Large intestine (tissue), 3 donors: ENCODE results near the gene SETD3. TPM values are rescaled to one million over a fixed set of nuclear protein-coding genes. Genes with fewer than 3 reads are reported as not detected.
A peak's percentile ranks its signal among the peaks of the same experiment; 100 is the strongest.

ENCODE experiments used
- DNase-seq, 2 donors: peaks; one replicate each; pipeline versions ENCODE4 v3.0.0 to v3.0.0-alpha.2; 2013
- H3K27ac ChIP-seq: one replicate; pipeline ENCODE4 v1.5.1; 2013; ENCODE audit warnings: low read length
- H3K27me3 ChIP-seq: 2 replicates; pipeline ENCODE4 v1.6.1; 2013; ENCODE audit warnings: low read length; ENCODE audit not compliant: control insufficient read depth, insufficient read depth
- H3K36me3 ChIP-seq: 2 replicates; pipeline ENCODE4 v1.6.1; 2013; ENCODE audit warnings: low read length; ENCODE audit not compliant: control insufficient read depth, insufficient read depth
- H3K4me1 ChIP-seq: one replicate; pipeline ENCODE4 v1.6.1; 2013; ENCODE audit warnings: low read length; ENCODE audit not compliant: control insufficient read depth, insufficient read depth
- H3K4me3 ChIP-seq: one replicate; pipeline ENCODE4 v1.5.1; 2013; ENCODE audit warnings: low read length
- H3K9me3 ChIP-seq: one replicate; pipeline ENCODE4 v1.6.1; 2013; ENCODE audit warnings: mild to moderate bottlenecking, low read depth, low read length, moderate library complexity; ENCODE audit not compliant: control insufficient read depth
- WGBS: methylation state at CpG from one replicate; pipeline ENCODE4 v1.1.5; 2013; ENCODE audit warnings: low lambda C conversion rate; ENCODE audit not compliant: insufficient coverage; 5-methylcytosine and 5-hydroxymethylcytosine counted together
- polyA plus RNA-seq: library from polyadenylated mRNA; unstranded; fragments of 120-200 nt; gene quantifications from one replicate; pipeline ENCODE4 v1.2.1, GENCODE V29; 2013

Gene SETD3
- polyA plus RNA-seq, 1 donor, result 56.9 TPM

GRCh38 chr14:99423434-99423833 is 57.2 kb downstream of the SETD3 start:
- no peaks in the 10 kb centered on the region for H3K27me3 ChIP-seq
- H3K9me3 ChIP-seq, result peaks cover under 1% of the 10 kb centered on the region
- WGBS, result no CpG with 5 or more reads among the region's 1 CpG
- no peak overlapping the region for H3K4me3 ChIP-seq
- H3K4me1 ChIP-seq, result peaks cover 35% of the 10 kb centered on the region
- no peak for DNase-seq
- peak overlapping the region; percentile 55 for H3K27ac ChIP-seq
- peaks cover 31% of the 10 kb centered on the region for H3K36me3 ChIP-seq

- H3K36me3 ChIP-seq, result peaks cover 23% of the 10 kb centered on the region
- 20% methylated on average over 1 of the region's 7 CpGs for WGBS
- DNase-seq, result peak in 1 of 2 donors; percentile 80
- peaks cover 37% of the 10 kb centered on the region for H3K4me1 ChIP-seq
- H3K4me3 ChIP-seq, result no peak overlapping the region
- H3K27ac ChIP-seq, result peak overlapping the region; percentile 55
- no peaks in the 10 kb centered on the region for H3K9me3 ChIP-seq
- H3K27me3 ChIP-seq, result no peaks in the 10 kb centered on the region
Measured at GRCh38 chr14:99422228-99423010, 58.2 kb downstream of the SETD3 start.

GRCh38 chr14:99420711-99421110 is 59.9 kb downstream of the SETD3 start:
- no peaks in the 10 kb centered on the region for H3K27me3 ChIP-seq
- H3K4me3 ChIP-seq, result no peak overlapping the region
- DNase-seq, result peak in 1 of 2 donors; percentile 39
- no peaks in the 10 kb centered on the region for H3K9me3 ChIP-seq
- peaks cover 36% of the 10 kb centered on the region for H3K4me1 ChIP-seq
- peaks cover 14% of the 10 kb centered on the region for H3K36me3 ChIP-seq
- WGBS, result no CpG with 5 or more reads among the region's 6 CpGs
- H3K27ac ChIP-seq, result no peak overlapping the region

- Histone ChIP-seq H3K27ac (no peak overlapping the region), H3K4me3 (no peak overlapping the region), H3K36me3 (peaks cover 9% of the 10 kb centered on the region), H3K27me3 (no peaks in the 10 kb centered on the region), H3K9me3 (no peaks in the 10 kb centered on the region), H3K4me1 (peaks cover 32% of the 10 kb centered on the region)
- WGBS, result 100% methylated on average over 2 of the region's 4 CpGs
- no peak for DNase-seq
Measured at GRCh38 chr14:99419905-99420304, 60.8 kb downstream of the SETD3 start.

GRCh38 chr14:99418242-99418641 is 62.4 kb downstream of the SETD3 start:
- Histone ChIP-seq H3K4me1 (peaks cover 23% of the 10 kb centered on the region), H3K27me3 (no peaks in the 10 kb centered on the region), H3K27ac (no peak overlapping the region), H3K9me3 (no peaks in the 10 kb centered on the region), H3K36me3 (peaks cover 11% of the 10 kb centered on the region), H3K4me3 (no peak overlapping the region)
- no CpG with 5 or more reads among the region's 1 CpG for WGBS
- no peak for DNase-seq

GRCh38 chr14:99416909-99417308 is 63.8 kb downstream of the SETD3 start:
- H3K4me3 ChIP-seq, result no peak overlapping the region
- no peak for DNase-seq
- WGBS, result 100% methylated on average over 2 of the region's 5 CpGs
- H3K36me3 ChIP-seq, result peaks cover 21% of the 10 kb centered on the region
- H3K4me1 ChIP-seq, result peaks cover 15% of the 10 kb centered on the region
- no peaks in the 10 kb centered on the region for H3K9me3 ChIP-seq
- H3K27me3 ChIP-seq, result no peaks in the 10 kb centered on the region
- no peak overlapping the region for H3K27ac ChIP-seq

- Histone ChIP-seq H3K27me3 (no peaks in the 10 kb centered on the region), H3K36me3 (peaks cover 27% of the 10 kb centered on the region), H3K4me1 (peaks cover 4% of the 10 kb centered on the region), H3K27ac (no peak overlapping the region), H3K9me3 (no peaks in the 10 kb centered on the region), H3K4me3 (no peak overlapping the region)
- WGBS, result no CpG with 5 or more reads among the region's 2 CpGs
- peak; percentile 70 to 71 for DNase-seq
Measured at GRCh38 chr14:99415496-99416281, 65.0 kb downstream of the SETD3 start.

- no peaks in the 10 kb centered on the region for H3K27me3 ChIP-seq
- 100% methylated on average over 1 of the region's 17 CpGs for WGBS
- no peak for DNase-seq
- no peak overlapping the region for H3K4me3 ChIP-seq
- no peak overlapping the region for H3K27ac ChIP-seq
- peaks cover 40% of the 10 kb centered on the region for H3K36me3 ChIP-seq
- H3K4me1 ChIP-seq, result peaks cover 4% of the 10 kb centered on the region
- H3K9me3 ChIP-seq, result no peaks in the 10 kb centered on the region
Measured at GRCh38 chr14:99413911-99414310, 66.7 kb downstream of the SETD3 start.

GRCh38 chr14:99413172-99413571 is 67.5 kb downstream of the SETD3 start:
- H3K27me3 ChIP-seq, result no peaks in the 10 kb centered on the region
- H3K4me1 ChIP-seq, result no peaks in the 10 kb centered on the region
- H3K9me3 ChIP-seq, result no peaks in the 10 kb centered on the region
- no peak overlapping the region for H3K4me3 ChIP-seq
- 71% methylated on average over 1 of the region's 6 CpGs for WGBS
- H3K27ac ChIP-seq, result no peak overlapping the region
- no peak for DNase-seq
- H3K36me3 ChIP-seq, result peaks cover 44% of the 10 kb centered on the region

GRCh38 chr14:99412117-99413061 is 68.3 kb downstream of the SETD3 start:
- WGBS, result 76% methylated on average over 3 of the region's 17 CpGs
- Histone ChIP-seq H3K4me3 (no peak overlapping the region), H3K27me3 (no peaks in the 10 kb centered on the region), H3K36me3 (peaks cover 47% of the 10 kb centered on the region), H3K27ac (no peak overlapping the region), H3K4me1 (no peaks in the 10 kb centered on the region), H3K9me3 (no peaks in the 10 kb centered on the region)
- DNase-seq, result no peak
